ENCODE data around the gene SLC6A12. TPM values are rescaled to one million over a fixed set of nuclear protein-coding genes. Genes with fewer than 3 reads are reported as not detected.
A peak's percentile ranks its signal among the peaks of the same experiment; 100 is the strongest.
"Not testable (repeated sequence)": the region's sequence is repeated elsewhere in the genome, so short reads cannot be mapped to it uniquely, and the experiment has no call there.

SLC6A12 gene
- total RNA-seq, 4 donors from 2014 or later = 1.7 to 7.9 TPM; not detected in 2

DNA sequence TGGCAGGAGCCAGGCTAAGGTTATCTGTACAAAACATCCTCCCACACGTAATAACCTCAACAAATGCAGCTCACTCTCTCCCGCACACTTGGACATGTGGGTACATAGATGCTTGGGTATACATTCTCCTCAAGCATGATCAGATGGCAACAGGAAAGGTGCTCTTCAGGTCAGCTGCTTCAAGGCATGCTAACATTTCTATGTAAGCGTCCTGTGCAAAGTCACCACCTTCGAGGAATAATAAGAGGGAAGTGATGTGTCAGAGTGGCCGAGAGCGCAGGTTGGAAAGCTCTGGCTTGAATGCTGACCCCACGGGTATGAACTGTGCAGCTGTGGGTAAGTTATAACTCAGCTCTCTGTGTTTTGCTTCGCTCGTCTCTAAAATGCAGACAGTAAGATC is 24.2 kb upstream of the SLC6A12 start:
- H3K36me3 ChIP-seq = no peaks in the 10 kb centered on the region
- H3K9me3 ChIP-seq = peaks cover 0 to 15% (median 2%) of the 10 kb centered on the region in 4 donors
- TF ChIP-seq POLR2A (IDR thresholded peaks at IDR 0.05) = no peak
- TF ChIP-seq, protein P1, sequence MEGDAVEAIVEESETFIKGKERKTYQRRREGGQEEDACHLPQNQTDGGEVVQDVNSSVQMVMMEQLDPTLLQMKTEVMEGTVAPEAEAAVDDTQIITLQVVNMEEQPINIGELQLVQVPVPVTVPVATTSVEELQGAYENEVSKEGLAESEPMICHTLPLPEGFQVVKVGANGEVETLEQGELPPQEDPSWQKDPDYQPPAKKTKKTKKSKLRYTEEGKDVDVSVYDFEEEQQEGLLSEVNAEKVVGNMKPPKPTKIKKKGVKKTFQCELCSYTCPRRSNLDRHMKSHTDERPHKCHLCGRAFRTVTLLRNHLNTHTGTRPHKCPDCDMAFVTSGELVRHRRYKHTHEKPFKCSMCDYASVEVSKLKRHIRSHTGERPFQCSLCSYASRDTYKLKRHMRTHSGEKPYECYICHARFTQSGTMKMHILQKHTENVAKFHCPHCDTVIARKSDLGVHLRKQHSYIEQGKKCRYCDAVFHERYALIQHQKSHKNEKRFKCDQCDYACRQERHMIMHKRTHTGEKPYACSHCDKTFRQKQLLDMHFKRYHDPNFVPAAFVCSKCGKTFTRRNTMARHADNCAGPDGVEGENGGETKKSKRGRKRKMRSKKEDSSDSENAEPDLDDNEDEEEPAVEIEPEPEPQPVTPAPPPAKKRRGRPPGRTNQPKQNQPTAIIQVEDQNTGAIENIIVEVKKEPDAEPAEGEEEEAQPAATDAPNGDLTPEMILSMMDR (IDR thresholded peaks at IDR 0.05) = no peak
- DNase-seq = no peak
- no peaks in the 10 kb centered on the region for H3K27me3 ChIP-seq
- peak overlapping the region in 2 of 4 donors; percentile 36 to 50 for H3K27ac ChIP-seq
- H3K4me1 ChIP-seq = no peaks in the 10 kb centered on the region
- H3K4me3 ChIP-seq = no peak overlapping the region

DNA sequence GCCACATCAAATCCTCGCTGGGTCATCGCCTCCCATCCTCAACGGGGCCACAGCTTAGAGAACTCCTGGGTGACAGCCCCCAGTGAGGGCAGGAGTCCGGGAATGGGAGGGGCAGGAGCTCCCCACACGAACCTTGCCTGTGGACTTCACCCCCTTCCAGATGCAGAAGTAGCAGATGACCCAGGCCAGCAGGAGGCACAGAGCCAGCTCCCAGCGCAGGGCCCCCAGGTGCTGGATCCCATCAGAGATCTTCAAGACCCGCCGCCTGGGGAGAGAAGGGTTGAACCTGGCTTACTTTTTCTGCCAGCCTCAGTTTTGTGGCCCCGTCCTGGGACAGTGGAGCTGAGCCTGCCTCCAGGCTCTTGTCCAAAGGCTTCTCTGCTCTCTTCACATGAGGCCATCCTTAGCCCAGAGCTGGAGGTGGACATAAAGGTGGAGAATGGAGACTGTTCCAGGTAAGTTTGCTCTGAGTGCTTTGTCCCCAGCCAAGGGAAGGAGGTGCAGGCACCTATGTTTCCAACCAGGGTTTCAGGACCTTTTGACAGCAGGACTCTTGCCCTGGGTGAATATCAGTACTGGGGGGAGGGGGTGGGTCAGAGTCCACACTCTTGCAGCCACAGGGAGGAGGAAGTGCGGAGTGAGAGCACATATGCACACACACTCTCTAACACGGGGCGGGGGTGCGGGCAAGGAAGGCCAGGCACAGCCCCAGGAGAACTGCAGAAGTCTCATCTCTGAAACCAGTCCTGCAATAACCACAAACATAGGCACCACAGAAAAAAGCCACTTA is 23.3 kb upstream of the SLC6A12 start:
- Histone ChIP-seq H3K27me3 (no peaks in the 10 kb centered on the region), H3K4me3 (peak overlapping the region in 1 of 4 donors; percentile 26), H3K27ac (peak overlapping the region in 2 of 4 donors; percentile 50 to 53), H3K36me3 (no peaks in the 10 kb centered on the region), H3K4me1 (no peaks in the 10 kb centered on the region), H3K9me3 (peaks cover 0 to 15% (median 2%) of the 10 kb centered on the region in 4 donors)
- TF ChIP-seq POLR2A (IDR thresholded peaks at IDR 0.05) = peak in 1 of 2 donors; percentile 26
- TF ChIP-seq, protein P1 (IDR thresholded peaks at IDR 0.05) = peak in 1 of 6 experiments; percentile 26
- peak in 2 of 3 donors; percentile 72 to 74 for DNase-seq

DNA sequence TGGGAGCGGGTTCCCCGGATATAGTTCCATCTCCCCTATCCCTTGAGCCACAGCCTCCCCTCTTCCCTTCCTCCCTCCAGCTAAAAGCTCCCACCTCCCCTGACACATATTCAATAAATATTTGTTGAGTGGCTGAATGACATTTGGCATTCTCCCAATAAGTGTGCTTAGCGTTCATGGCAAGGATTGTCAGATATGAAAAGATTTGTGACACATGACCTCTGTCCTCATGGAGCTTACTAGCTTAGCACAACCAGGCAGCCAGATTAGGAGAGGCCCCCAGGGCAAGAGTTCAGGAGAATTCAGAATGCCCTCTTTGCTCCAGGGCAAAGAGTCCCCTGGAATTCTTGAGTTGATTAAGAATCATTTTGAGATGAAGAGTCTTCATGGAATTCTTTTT is 22.5 kb upstream of the SLC6A12 start:
- H3K4me1 ChIP-seq = no peaks in the 10 kb centered on the region

DNA sequence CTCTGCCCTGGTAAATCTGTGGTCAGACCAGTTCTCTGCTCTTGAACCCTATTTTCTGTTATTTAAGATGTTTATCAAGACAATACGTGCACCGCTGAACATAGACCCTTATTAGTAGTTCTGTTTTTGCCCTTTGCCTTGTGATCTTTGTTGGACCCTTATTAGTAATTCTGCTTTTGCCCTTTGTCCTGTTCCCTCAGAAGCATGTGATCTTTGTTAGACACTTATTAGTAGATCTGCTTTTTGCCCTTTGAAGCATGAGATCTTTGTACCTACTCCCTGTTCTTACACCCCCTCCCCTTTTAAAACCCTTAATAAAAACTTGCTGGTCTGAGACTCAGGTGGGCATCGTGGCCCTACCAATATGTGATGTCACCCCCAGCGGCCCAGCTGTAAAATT is 22.0 kb upstream of the SLC6A12 start:
- peaks cover 0 to 15% (median 2%) of the 10 kb centered on the region in 4 donors for H3K9me3 ChIP-seq
- not testable (repeated sequence) for H3K36me3 ChIP-seq, H3K27me3 ChIP-seq, H3K4me3 ChIP-seq, H3K4me1 ChIP-seq, DNase-seq, H3K27ac ChIP-seq

More for the DNA sequence above, 22.5 kb upstream of the SLC6A12 start:
- H3K36me3 ChIP-seq = no peaks in the 10 kb centered on the region
- peak overlapping the region in 2 of 4 donors; percentile 50 to 53 for H3K27ac ChIP-seq
- H3K4me3 ChIP-seq = peak overlapping the region in 1 of 4 donors; percentile 26
- DNase-seq = no peak
- TF ChIP-seq, protein P1 (IDR thresholded peaks at IDR 0.05) = no peak
- no peak for TF ChIP-seq POLR2A (IDR thresholded peaks at IDR 0.05)
- H3K27me3 ChIP-seq = no peaks in the 10 kb centered on the region
- peaks cover 0 to 15% (median 2%) of the 10 kb centered on the region in 4 donors for H3K9me3 ChIP-seq

DNA sequence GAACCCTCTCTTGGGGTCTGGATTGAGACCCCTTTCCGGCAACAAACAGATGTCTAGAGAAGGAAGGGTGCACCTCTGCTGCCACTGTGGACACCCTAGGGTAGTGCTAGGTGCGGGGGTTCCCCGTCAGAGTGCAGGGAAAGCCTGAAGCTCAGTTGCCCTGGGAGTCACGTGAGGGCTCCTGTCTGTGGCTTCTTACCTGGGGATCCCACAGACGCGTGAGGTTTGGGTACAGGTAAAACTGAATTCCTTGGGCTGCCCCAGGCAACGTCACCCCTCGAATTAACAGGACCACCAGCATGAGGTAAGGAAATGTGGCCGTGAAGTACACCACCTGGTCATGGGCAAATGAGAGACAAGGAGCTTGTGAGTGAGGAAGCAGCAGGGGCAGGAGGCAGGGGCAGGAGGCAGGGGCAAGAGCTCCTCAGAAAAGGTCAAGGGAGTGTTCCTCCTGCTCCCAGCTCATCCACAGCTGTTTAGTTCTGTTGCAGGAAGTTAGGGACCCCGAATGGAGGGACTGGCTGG is 21.0 kb upstream of the SLC6A12 start:
- DNase-seq = no peak
- H3K27ac ChIP-seq = no peak overlapping the region
- H3K27me3 ChIP-seq = no peaks in the 10 kb centered on the region
- no peak for TF ChIP-seq POLR2A (IDR thresholded peaks at IDR 0.05)
- TF ChIP-seq, protein P1 (IDR thresholded peaks at IDR 0.05) = no peak
- H3K36me3 ChIP-seq = no peaks in the 10 kb centered on the region
- peaks cover 0 to 15% (median 2%) of the 10 kb centered on the region in 4 donors for H3K9me3 ChIP-seq
- no peaks in the 10 kb centered on the region for H3K4me1 ChIP-seq
- no peak overlapping the region for H3K4me3 ChIP-seq

DNA sequence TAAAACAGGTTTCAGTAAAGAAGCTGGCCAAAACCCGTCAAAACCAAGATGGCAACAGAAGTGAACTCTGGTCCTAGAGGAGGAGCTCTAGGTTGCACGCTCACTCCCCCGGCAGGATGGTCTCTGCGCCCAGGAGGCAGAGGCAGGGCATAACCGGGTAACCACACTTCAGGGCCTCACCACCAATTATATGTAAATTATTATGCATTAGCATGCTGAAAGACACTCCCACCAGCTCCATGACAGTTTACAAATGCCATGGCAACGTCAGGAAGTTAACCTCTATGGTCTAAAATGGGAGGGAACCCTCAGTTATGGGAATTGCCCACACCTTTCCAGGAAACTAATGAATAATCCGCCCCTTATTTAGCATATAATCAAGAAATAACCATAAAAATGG is 20.1 kb upstream of the SLC6A12 start:
- TF ChIP-seq POLR2A (IDR thresholded peaks at IDR 0.05) = no peak
- TF ChIP-seq, protein P1 (IDR thresholded peaks at IDR 0.05) = no peak
- Histone ChIP-seq H3K27me3 (no peaks in the 10 kb centered on the region), H3K9me3 (peaks cover 0 to 15% (median 2%) of the 10 kb centered on the region in 4 donors), H3K4me1 (no peaks in the 10 kb centered on the region), H3K27ac (no peak overlapping the region), H3K36me3 (no peaks in the 10 kb centered on the region), H3K4me3 (no peak overlapping the region)
- peak in 1 of 3 donors; percentile 5 for DNase-seq

All from Peyer's patch (tissue), 4 donors.